Stimulated activated CD8-positive, alpha-beta memory T cell treated with anti-CD3 and anti-CD28 coated beads, Interleukin-7, amount 100 ng/mL, for 1 hour (primary cell): ENCODE measurements around the gene PTPRE.
"Not testable (repeated sequence)": the region's sequence is repeated elsewhere in the genome, so short reads cannot be mapped to it uniquely, and the experiment has no call there.

Source experiments
- DNase-seq, 2 donors: peaks; one replicate each; pipeline ENCODE4 v3.0.0-alpha.2; 2020; ENCODE audit warnings: low read depth in 2 of 2

PTPRE gene

GRCh38 chr10:127982601-127983000 lies 75.7 kb downstream of the PTPRE start:
- DNase-seq = no peak

GRCh38 chr10:127983344-127984100 lies 76.6 kb downstream of the PTPRE start:
- no peak for DNase-seq

GRCh38 chr10:127984945-127985344 lies 78.0 kb downstream of the PTPRE start:
- no peak for DNase-seq

- DNase-seq = no peak
Measured at GRCh38 chr10:127986531-127987466, 79.9 kb downstream of the PTPRE start.

- no peak for DNase-seq
Measured at GRCh38 chr10:127987467-127988380, 80.8 kb downstream of the PTPRE start.

GRCh38 chr10:127989481-127990012 lies 82.6 kb downstream of the PTPRE start:
- DNase-seq = no peak

GRCh38 chr10:127990132-127990788 lies 83.4 kb downstream of the PTPRE start:
- DNase-seq = not testable (repeated sequence)

GRCh38 chr10:127990846-127991542 lies 84.1 kb downstream of the PTPRE start:
- DNase-seq = no peak

- DNase-seq = no peak
Measured at GRCh38 chr10:127991543-127992255, 84.8 kb downstream of the PTPRE start.

- no peak for DNase-seq
Measured at GRCh38 chr10:127992376-127992775, 85.5 kb downstream of the PTPRE start.

GRCh38 chr10:127993056-127993690 lies 86.3 kb downstream of the PTPRE start:
- DNase-seq = no peak

GRCh38 chr10:127995939-127996338 lies 89.0 kb downstream of the PTPRE start:
- DNase-seq = no peak

GRCh38 chr10:127996586-127996985 lies 89.7 kb downstream of the PTPRE start:
- no peak for DNase-seq

GRCh38 chr10:127997271-127997670 lies 90.4 kb downstream of the PTPRE start:
- DNase-seq = no peak

- DNase-seq = no peak
Measured at GRCh38 chr10:127997937-127998336, 91.0 kb downstream of the PTPRE start.

GRCh38 chr10:127998501-127999144 lies 91.7 kb downstream of the PTPRE start:
- no peak for DNase-seq

- no peak for DNase-seq
Measured at GRCh38 chr10:127999297-128000129, 92.6 kb downstream of the PTPRE start.
